Adrenal gland (tissue), 5 donors: Measurements from ENCODE around the gene RAET1E.

Experiments used
- CTCF ChIP-seq, 6 experiments: fragments of 450-650 bp in 4 of 6; fragments of 200-600 bp in 2 of 6; sonication (generic) in 1 of 6; IDR thresholded peaks; 1 replicate in 5 of 6; 2 replicates in 1 of 6; pipeline versions ENCODE4 v1.5.1 to v1.8.0; 2016 to 2021; ENCODE audit warnings: antibody characterized with exemption in 6 of 6, mild to moderate bottlenecking in 2 of 6, moderate library complexity in 1 of 6
- POLR2A ChIP-seq, 2 donors: fragments of 450-650 bp; IDR thresholded peaks; one replicate each; pipeline ENCODE4 v1.6.1; 2017; ENCODE audit warnings: antibody characterized with exemption in 2 of 2, mild to moderate bottlenecking in 2 of 2, moderate library complexity in 1 of 2
- donor health status: DM: no; HTN: no; CAD: no.

- TF ChIP-seq CTCF (IDR thresholded peaks at IDR 0.05), result no peak
- no peak for TF ChIP-seq POLR2A (IDR thresholded peaks at IDR 0.05)
Observed at GRCh38 chr6:149885888-149886287, 12.0 kb downstream of the RAET1E start.
